GM21367 (cell line): ENCODE data around the gene DNAH3.

Source experiments
- ATAC-seq: cut with Tn5 transposase; IDR thresholded peaks from one replicate; pipeline ENCODE4 v1.9.1; 2021; ENCODE audit not compliant: unreplicated experiment

DNAH3 gene

GRCh38 chr16:20916289-20916688 is 234.4 kb downstream of the DNAH3 start:
- no peak for ATAC-seq

- no peak for ATAC-seq
Observed at GRCh38 chr16:20911361-20911760, 239.3 kb downstream of the DNAH3 start.

GRCh38 chr16:20910781-20911321 is 239.8 kb downstream of the DNAH3 start:
- ATAC-seq = no peak

- no peak for ATAC-seq
Observed at GRCh38 chr16:20906341-20907255, 244.0 kb downstream of the DNAH3 start.

GRCh38 chr16:20905576-20905975 is 245.1 kb downstream of the DNAH3 start:
- no peak for ATAC-seq

GRCh38 chr16:20904507-20905081 is 246.1 kb downstream of the DNAH3 start:
- ATAC-seq = no peak

GRCh38 chr16:20903899-20904506 is 246.6 kb downstream of the DNAH3 start:
- no peak for ATAC-seq

- no peak for ATAC-seq
Observed at GRCh38 chr16:20903116-20903898, 247.3 kb downstream of the DNAH3 start.

- ATAC-seq = no peak
Observed at GRCh38 chr16:20902426-20902825, 248.2 kb downstream of the DNAH3 start.

- no peak for ATAC-seq
Observed at GRCh38 chr16:20901436-20902112, 249.1 kb downstream of the DNAH3 start.

- ATAC-seq = no peak
Observed at GRCh38 chr16:20901068-20901435, 249.6 kb downstream of the DNAH3 start.

- peak; percentile 56 for ATAC-seq
Observed at GRCh38 chr16:20900299-20901067, 250.2 kb downstream of the DNAH3 start, which contains the start of the genes DCUN1D3 and LYRM1. Gene DCUN1D3 (minus strand): TSS chr16:20900358. CDS start chr16:20862538, 37,820 bp downstream. Gene LYRM1 (plus strand): TSS chr16:20900771. CDS start chr16:20915556, 14,785 bp downstream.

- no peak for ATAC-seq
Observed at GRCh38 chr16:20899477-20900298, 251.0 kb downstream of the DNAH3 start.

GRCh38 chr16:20899071-20899470 is 251.6 kb downstream of the DNAH3 start:
- ATAC-seq = no peak

- ATAC-seq = no peak
Observed at GRCh38 chr16:20897922-20898321, 252.7 kb downstream of the DNAH3 start.

- no peak for ATAC-seq
Observed at GRCh38 chr16:20897253-20897897, 253.3 kb downstream of the DNAH3 start.

- ATAC-seq = no peak
Observed at GRCh38 chr16:20894388-20894787, 256.3 kb downstream of the DNAH3 start.

GRCh38 chr16:20889625-20890275 is 260.9 kb downstream of the DNAH3 start:
- no peak for ATAC-seq
